Stimulated activated effector memory CD8-positive, alpha-beta T cell treated with anti-CD3 and anti-CD28 coated beads, Interleukin-12 subunit alpha, Interleukin-12 subunit beta, amount 100 ng/mL, for 72 hours (primary cell): ENCODE measurements around the gene FMNL1.
A peak's percentile ranks its signal among the peaks of the same experiment; 100 is the strongest.

Experiments used
- ATAC-seq: fragments of 150-1000 bp; cut with Tn5 transposase; 2 replicates; pipeline ENCODE4 v1.10.0; 2021
- DNase-seq, 2 donors: peaks; one replicate each; pipeline ENCODE4 v3.0.0; 2021 to 2022; ENCODE audit warnings: low spot score in 2 of 2
- H3K27ac Mint-ChIP-seq: one replicate; pipeline ENCODE4 v1.8.0; 2022; ENCODE audit warnings: mild to moderate bottlenecking, mixed read lengths
- H3K36me3 Mint-ChIP-seq: one replicate; pipeline ENCODE4 v1.8.0; 2022; ENCODE audit warnings: mild to moderate bottlenecking, mixed read lengths
- H3K4me1 Mint-ChIP-seq: one replicate; pipeline ENCODE4 v1.8.0; 2022; ENCODE audit warnings: mixed read lengths
- H3K4me3 Mint-ChIP-seq: one replicate; pipeline ENCODE4 v1.8.0; 2022; ENCODE audit warnings: mild to moderate bottlenecking, mixed read lengths
- H3K9me3 Mint-ChIP-seq: one replicate; pipeline ENCODE4 v1.8.0; 2022; ENCODE audit warnings: mixed read lengths

FMNL1 gene

GRCh38 chr17:45221081-45222013 lies at the start of gene FMNL1:
FMNL1 (plus strand) TSS chr17:45221885; CDS start chr17:45222125, 240 bp downstream.
- Mint-ChIP-seq H3K9me3 (no peaks in the 10 kb centered on the region), H3K4me1 (peaks cover 51% of the 10 kb centered on the region), H3K4me3 (peak within 1 kb of the TSS; percentile 91), H3K27ac (peak within 1 kb of the TSS; percentile 100), H3K36me3 (peaks cover 86% of the 10 kb centered on the region)
- ATAC-seq (no peak), DNase-seq (peak; percentile 38 to 82)

- H3K4me1 Mint-ChIP-seq = peaks cover 23% of the 10 kb centered on the region
- H3K9me3 Mint-ChIP-seq = no peaks in the 10 kb centered on the region
- peak overlapping the region; percentile 62 for H3K4me3 Mint-ChIP-seq
- ATAC-seq (no peak), DNase-seq (no peak)
- peaks cover 6% of the 10 kb centered on the region for H3K36me3 Mint-ChIP-seq
- H3K27ac Mint-ChIP-seq = peak overlapping the region; percentile 96
These were observed 49.5 kb upstream of the FMNL1 start for GRCh38 chr17:45172232-45172540.

GRCh38 chr17:45172541-45173286 lies 49.0 kb upstream of the FMNL1 start:
- Mint-ChIP-seq H3K4me1 (peaks cover 23% of the 10 kb centered on the region), H3K9me3 (no peaks in the 10 kb centered on the region)
- peak; percentile 24 to 68 for DNase-seq

GRCh38 chr17:45175759-45176115 lies 45.9 kb upstream of the FMNL1 start:
- no peak for ATAC-seq
- Mint-ChIP-seq H3K4me3 (no peak overlapping the region), H3K9me3 (no peaks in the 10 kb centered on the region), H3K4me1 (peaks cover 17% of the 10 kb centered on the region), H3K27ac (peak overlapping the region; percentile 44), H3K36me3 (peaks cover 6% of the 10 kb centered on the region)
- DNase-seq = no peak

More at GRCh38 chr17:45172541-45173286, 49.0 kb upstream of the FMNL1 start:
- Mint-ChIP-seq H3K36me3 (peaks cover 6% of the 10 kb centered on the region), H3K4me3 (peak overlapping the region; percentile 62), H3K27ac (peak overlapping the region; percentile 96)
- ATAC-seq = peak; percentile 63

GRCh38 chr17:45177563-45177962 lies 44.1 kb upstream of the FMNL1 start:
- Mint-ChIP-seq H3K36me3 (peaks cover 6% of the 10 kb centered on the region), H3K4me3 (no peak overlapping the region), H3K27ac (no peak overlapping the region), H3K4me1 (peaks cover 9% of the 10 kb centered on the region), H3K9me3 (no peaks in the 10 kb centered on the region)
- DNase-seq (no peak), ATAC-seq (no peak)

GRCh38 chr17:45184144-45184543 lies 37.5 kb upstream of the FMNL1 start:
- ATAC-seq = no peak
- no peaks in the 10 kb centered on the region for H3K4me1 Mint-ChIP-seq
- no peaks in the 10 kb centered on the region for H3K36me3 Mint-ChIP-seq
- no peaks in the 10 kb centered on the region for H3K9me3 Mint-ChIP-seq
- no peak for DNase-seq
- H3K4me3 Mint-ChIP-seq = no peak overlapping the region
- no peak overlapping the region for H3K27ac Mint-ChIP-seq

GRCh38 chr17:45186801-45187354 lies 34.8 kb upstream of the FMNL1 start:
- H3K9me3 Mint-ChIP-seq = no peaks in the 10 kb centered on the region
- no peak overlapping the region for H3K27ac Mint-ChIP-seq
- H3K4me3 Mint-ChIP-seq = no peak overlapping the region
- no peaks in the 10 kb centered on the region for H3K36me3 Mint-ChIP-seq
- no peaks in the 10 kb centered on the region for H3K4me1 Mint-ChIP-seq
- ATAC-seq (no peak), DNase-seq (no peak)

GRCh38 chr17:45189009-45189408 lies 32.7 kb upstream of the FMNL1 start:
- no peaks in the 10 kb centered on the region for H3K9me3 Mint-ChIP-seq
- no peaks in the 10 kb centered on the region for H3K4me1 Mint-ChIP-seq
- H3K27ac Mint-ChIP-seq = no peak overlapping the region
- ATAC-seq = no peak
- no peak overlapping the region for H3K4me3 Mint-ChIP-seq
- no peak for DNase-seq
- H3K36me3 Mint-ChIP-seq = no peaks in the 10 kb centered on the region

GRCh38 chr17:45190503-45191255 lies 31.0 kb upstream of the FMNL1 start:
- Mint-ChIP-seq H3K36me3 (no peaks in the 10 kb centered on the region), H3K27ac (no peak overlapping the region), H3K4me1 (no peaks in the 10 kb centered on the region), H3K4me3 (no peak overlapping the region), H3K9me3 (no peaks in the 10 kb centered on the region)
- DNase-seq (no peak), ATAC-seq (no peak)

- no peaks in the 10 kb centered on the region for H3K4me1 Mint-ChIP-seq
- no peaks in the 10 kb centered on the region for H3K36me3 Mint-ChIP-seq
- H3K4me3 Mint-ChIP-seq = no peak overlapping the region
- no peak overlapping the region for H3K27ac Mint-ChIP-seq
- DNase-seq = no peak
- no peaks in the 10 kb centered on the region for H3K9me3 Mint-ChIP-seq
- no peak for ATAC-seq
These were observed 26.3 kb upstream of the FMNL1 start for GRCh38 chr17:45195424-45195823.

- Mint-ChIP-seq H3K4me1 (no peaks in the 10 kb centered on the region), H3K4me3 (no peak overlapping the region), H3K27ac (no peak overlapping the region), H3K9me3 (no peaks in the 10 kb centered on the region), H3K36me3 (no peaks in the 10 kb centered on the region)
- no peak for DNase-seq
- no peak for ATAC-seq
These were observed 24.6 kb upstream of the FMNL1 start for GRCh38 chr17:45197108-45197507.

GRCh38 chr17:45197555-45198334 lies 23.9 kb upstream of the FMNL1 start:
- ATAC-seq (peak; percentile 100), DNase-seq (peak; percentile 97)
- Mint-ChIP-seq H3K4me3 (no peak overlapping the region), H3K9me3 (no peaks in the 10 kb centered on the region), H3K36me3 (no peaks in the 10 kb centered on the region), H3K27ac (no peak overlapping the region), H3K4me1 (no peaks in the 10 kb centered on the region)

- no peak overlapping the region for H3K4me3 Mint-ChIP-seq
- H3K36me3 Mint-ChIP-seq = no peaks in the 10 kb centered on the region
- H3K27ac Mint-ChIP-seq = no peak overlapping the region
- DNase-seq (no peak), ATAC-seq (no peak)
- H3K9me3 Mint-ChIP-seq = no peaks in the 10 kb centered on the region
- H3K4me1 Mint-ChIP-seq = no peaks in the 10 kb centered on the region
These were observed 21.0 kb upstream of the FMNL1 start for GRCh38 chr17:45200701-45201100.

- DNase-seq = no peak
- Mint-ChIP-seq H3K36me3 (no peaks in the 10 kb centered on the region), H3K27ac (no peak overlapping the region), H3K9me3 (no peaks in the 10 kb centered on the region), H3K4me1 (no peaks in the 10 kb centered on the region), H3K4me3 (no peak overlapping the region)
- no peak for ATAC-seq
These were observed 20.2 kb upstream of the FMNL1 start for GRCh38 chr17:45201457-45201856.
